ENCODE data around the gene MPST. TPM values are rescaled to one million over a fixed set of nuclear protein-coding genes. Genes with fewer than 3 reads are reported as not detected.

Gene MPST
- total RNA-seq, 1 experiment from 2014 or later: 68.6 TPM

GRCh38 chr22:37047006-37047405 is 27.5 kb downstream of the MPST start:
- ChIA-PET CTCF (interaction anchor here (0.9 to 4.1 kb wide), 2 partner anchors 14 to 69 kb away, joined by 3 to 33 read pairs; no protein-coding TSS in a partner anchor), RAD21 (ENCODE audit: low non-redundant PET in 1 of 2, low total read pairs in 2 of 2, uncharacterized antibody in 2 of 2, unreplicated experiment in 2 of 2) (no interaction called here), POLR2A (no interaction called here)
- Histone ChIP-seq H3K9ac (ENCODE audit: low read length) (no peak overlapping the region), H3K9me3 (ENCODE audit: control insufficient read depth in 1 of 2, insufficient read depth in 1 of 2, low read depth in 1 of 2, low read length in 2 of 2) (no peaks in the 10 kb centered on the region), H3K4me2 (ENCODE audit: low read length) (no peak overlapping the region), H3K27ac (ENCODE audit: low read depth, low read length) (no peak overlapping the region), H3K36me3 (ENCODE audit: control insufficient read depth in 1 of 2, insufficient read depth in 2 of 2, low read length in 2 of 2) (no peaks in the 10 kb centered on the region), H3K79me2 (ENCODE audit: insufficient read depth, low read length) (no peaks in the 10 kb centered on the region), H3K9me2 (ENCODE audit: insufficient read depth) (no peaks in the 10 kb centered on the region), H3K4me1 (ENCODE audit: control insufficient read depth in 1 of 2, insufficient read depth in 2 of 2, low read length in 2 of 2) (peaks cover 6 to 29% of the 10 kb centered on the region in 2 experiments; a peak in 3 of 4 replicates), H4K20me1 (ENCODE audit: insufficient read depth) (no peaks in the 10 kb centered on the region), H3K27me3 (ENCODE audit: insufficient read depth, low read length) (no peaks in the 10 kb centered on the region), H2AFZ (ENCODE audit: low read depth, low read length, poor library complexity, severe bottlenecking) (no peak overlapping the region), H3K4me3 (replicated peaks in 1 of 2; ENCODE audit: low read depth in 1 of 2, low read length in 2 of 2) (no peak overlapping the region)
- ATAC-seq (no peak), DNase-seq (ENCODE audit: low read depth, low spot score) (no peak)
- no TSS peak for BruUV-seq (replicated peaks)
- intact Hi-C loops (cut with micrococcal nuclease): no loop called here
- TF ChIP-seq POLR2A (IDR thresholded peaks at IDR 0.05; ENCODE audit: borderline replicate concordance, extremely low read depth, insufficient read depth, insufficient read length) (no peak), ATF3 (IDR thresholded peaks at IDR 0.05) (no peak), JUND (IDR thresholded peaks at IDR 0.05) (no peak), EZH2phosphoT487 (IDR thresholded peaks at IDR 0.05; ENCODE audit: borderline replicate concordance) (no peak), SP1 (IDR thresholded peaks at IDR 0.05; ENCODE audit: low read depth) (no peak), ZNF274 (IDR thresholded peaks at IDR 0.05; ENCODE audit: low read depth, low read length) (no peak), ELF1 (IDR thresholded peaks at IDR 0.05; ENCODE audit: borderline replicate concordance, low read depth) (no peak), YY1 (IDR thresholded peaks at IDR 0.05; ENCODE audit: extremely low read depth, insufficient replicate concordance, low read depth, low read length) (no peak), ZBTB33 (IDR thresholded peaks at IDR 0.05; ENCODE audit: extremely low read depth, insufficient replicate concordance, low read length) (no peak), EZH2 (IDR thresholded peaks at IDR 0.05) (no peak), FOSL1 (IDR thresholded peaks at IDR 0.05; ENCODE audit: low read depth) (no peak), SRF (IDR thresholded peaks at IDR 0.05; ENCODE audit: low read depth) (no peak), RAD21 (IDR thresholded peaks at IDR 0.05; ENCODE audit: low read depth) (no peak), TCF7L2 (IDR thresholded peaks at IDR 0.05; ENCODE audit: borderline replicate concordance, extremely low read depth, insufficient read depth, insufficient read length) (no peak), CBX3 (IDR thresholded peaks at IDR 0.05; ENCODE audit: low read depth) (no peak), CEBPB (IDR thresholded peaks at IDR 0.05; ENCODE audit: low read depth) (no peak), POLR2AphosphoS5 (IDR thresholded peaks at IDR 0.05; ENCODE audit: low read depth, low read length) (no peak)
- TF ChIP-seq, protein P1, sequence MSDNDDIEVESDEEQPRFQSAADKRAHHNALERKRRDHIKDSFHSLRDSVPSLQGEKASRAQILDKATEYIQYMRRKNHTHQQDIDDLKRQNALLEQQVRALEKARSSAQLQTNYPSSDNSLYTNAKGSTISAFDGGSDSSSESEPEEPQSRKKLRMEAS (IDR thresholded peaks at IDR 0.05): no peak
- TF ChIP-seq, protein P2, sequence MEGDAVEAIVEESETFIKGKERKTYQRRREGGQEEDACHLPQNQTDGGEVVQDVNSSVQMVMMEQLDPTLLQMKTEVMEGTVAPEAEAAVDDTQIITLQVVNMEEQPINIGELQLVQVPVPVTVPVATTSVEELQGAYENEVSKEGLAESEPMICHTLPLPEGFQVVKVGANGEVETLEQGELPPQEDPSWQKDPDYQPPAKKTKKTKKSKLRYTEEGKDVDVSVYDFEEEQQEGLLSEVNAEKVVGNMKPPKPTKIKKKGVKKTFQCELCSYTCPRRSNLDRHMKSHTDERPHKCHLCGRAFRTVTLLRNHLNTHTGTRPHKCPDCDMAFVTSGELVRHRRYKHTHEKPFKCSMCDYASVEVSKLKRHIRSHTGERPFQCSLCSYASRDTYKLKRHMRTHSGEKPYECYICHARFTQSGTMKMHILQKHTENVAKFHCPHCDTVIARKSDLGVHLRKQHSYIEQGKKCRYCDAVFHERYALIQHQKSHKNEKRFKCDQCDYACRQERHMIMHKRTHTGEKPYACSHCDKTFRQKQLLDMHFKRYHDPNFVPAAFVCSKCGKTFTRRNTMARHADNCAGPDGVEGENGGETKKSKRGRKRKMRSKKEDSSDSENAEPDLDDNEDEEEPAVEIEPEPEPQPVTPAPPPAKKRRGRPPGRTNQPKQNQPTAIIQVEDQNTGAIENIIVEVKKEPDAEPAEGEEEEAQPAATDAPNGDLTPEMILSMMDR (IDR thresholded peaks at IDR 0.05 in 2 of 3, conservative IDR thresholded peaks at IDR 0.05 in 1 of 3; ENCODE audit: borderline replicate concordance in 1 of 3, insufficient read depth in 1 of 3, low read depth in 2 of 3, low read length in 2 of 3): no peak
